ENCODE measurements around the gene PTTG1IP2.
"Not testable (repeated sequence)": the region's sequence is repeated elsewhere in the genome, so short reads cannot be mapped to it uniquely, and the experiment has no call there.

Gene PTTG1IP2

GRCh38 chr7:90461219-90461618 is 8.2 kb upstream of the PTTG1IP2 start:
- peak overlapping the region; percentile 31; the same call in 1 of the 2 replicates for H3K27ac ChIP-seq
- TF ChIP-seq, protein P1, sequence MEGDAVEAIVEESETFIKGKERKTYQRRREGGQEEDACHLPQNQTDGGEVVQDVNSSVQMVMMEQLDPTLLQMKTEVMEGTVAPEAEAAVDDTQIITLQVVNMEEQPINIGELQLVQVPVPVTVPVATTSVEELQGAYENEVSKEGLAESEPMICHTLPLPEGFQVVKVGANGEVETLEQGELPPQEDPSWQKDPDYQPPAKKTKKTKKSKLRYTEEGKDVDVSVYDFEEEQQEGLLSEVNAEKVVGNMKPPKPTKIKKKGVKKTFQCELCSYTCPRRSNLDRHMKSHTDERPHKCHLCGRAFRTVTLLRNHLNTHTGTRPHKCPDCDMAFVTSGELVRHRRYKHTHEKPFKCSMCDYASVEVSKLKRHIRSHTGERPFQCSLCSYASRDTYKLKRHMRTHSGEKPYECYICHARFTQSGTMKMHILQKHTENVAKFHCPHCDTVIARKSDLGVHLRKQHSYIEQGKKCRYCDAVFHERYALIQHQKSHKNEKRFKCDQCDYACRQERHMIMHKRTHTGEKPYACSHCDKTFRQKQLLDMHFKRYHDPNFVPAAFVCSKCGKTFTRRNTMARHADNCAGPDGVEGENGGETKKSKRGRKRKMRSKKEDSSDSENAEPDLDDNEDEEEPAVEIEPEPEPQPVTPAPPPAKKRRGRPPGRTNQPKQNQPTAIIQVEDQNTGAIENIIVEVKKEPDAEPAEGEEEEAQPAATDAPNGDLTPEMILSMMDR (conservative IDR thresholded peaks at IDR 0.05): no peak

- H3K27ac ChIP-seq: not testable (repeated sequence)
These were observed 6.2 kb upstream of the PTTG1IP2 start for GRCh38 chr7:90463151-90463628.

DNA sequence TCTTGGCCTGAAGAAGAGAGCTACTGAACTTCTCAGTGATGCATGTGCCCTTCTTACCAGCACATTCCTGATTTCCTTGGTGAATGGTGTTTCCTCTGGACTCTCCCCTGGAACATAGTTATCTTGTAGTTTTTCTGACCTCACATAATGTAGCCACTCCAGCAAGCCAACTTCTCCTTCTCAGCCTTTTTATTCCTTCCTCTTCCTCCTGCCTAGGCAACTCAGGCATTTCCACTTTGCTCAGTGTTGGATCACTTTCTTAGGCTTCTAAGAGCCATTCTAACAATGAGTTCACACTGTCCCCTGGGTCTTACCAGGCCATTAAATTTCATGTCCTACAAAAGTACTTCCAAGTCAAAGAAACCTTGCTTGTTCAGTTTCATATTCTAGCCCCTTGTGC is 3.6 kb upstream of the PTTG1IP2 start:
- H3K27ac ChIP-seq: no peak overlapping the region
- TF ChIP-seq, protein P1 (conservative IDR thresholded peaks at IDR 0.05): no peak

- no peak overlapping the region for H3K27ac ChIP-seq
- TF ChIP-seq, protein P1 (conservative IDR thresholded peaks at IDR 0.05): no peak
These were observed 3.5 kb downstream of the PTTG1IP2 start for GRCh38 chr7:90472805-90473540.

DNA sequence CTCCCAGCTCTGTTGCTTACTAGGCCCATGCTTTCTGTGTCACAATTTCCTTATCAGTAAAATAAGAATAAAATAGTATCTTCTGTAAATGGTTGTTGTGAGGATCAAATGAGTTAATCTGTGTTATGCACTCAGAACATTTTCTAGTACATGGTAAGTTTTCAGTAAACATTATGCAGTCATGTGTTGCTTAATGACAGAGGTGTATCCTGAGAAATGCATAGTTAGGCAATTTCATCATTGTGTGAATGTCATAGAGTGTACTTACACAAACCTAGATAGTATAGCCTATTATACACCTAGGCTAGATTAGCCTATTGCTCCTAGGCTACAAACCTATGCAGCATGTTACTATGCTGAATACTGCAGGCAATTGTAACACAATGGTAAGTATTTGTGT is 4.4 kb downstream of the PTTG1IP2 start:
- no peak overlapping the region for H3K27ac ChIP-seq
- TF ChIP-seq, protein P1 (conservative IDR thresholded peaks at IDR 0.05): no peak

DNA sequence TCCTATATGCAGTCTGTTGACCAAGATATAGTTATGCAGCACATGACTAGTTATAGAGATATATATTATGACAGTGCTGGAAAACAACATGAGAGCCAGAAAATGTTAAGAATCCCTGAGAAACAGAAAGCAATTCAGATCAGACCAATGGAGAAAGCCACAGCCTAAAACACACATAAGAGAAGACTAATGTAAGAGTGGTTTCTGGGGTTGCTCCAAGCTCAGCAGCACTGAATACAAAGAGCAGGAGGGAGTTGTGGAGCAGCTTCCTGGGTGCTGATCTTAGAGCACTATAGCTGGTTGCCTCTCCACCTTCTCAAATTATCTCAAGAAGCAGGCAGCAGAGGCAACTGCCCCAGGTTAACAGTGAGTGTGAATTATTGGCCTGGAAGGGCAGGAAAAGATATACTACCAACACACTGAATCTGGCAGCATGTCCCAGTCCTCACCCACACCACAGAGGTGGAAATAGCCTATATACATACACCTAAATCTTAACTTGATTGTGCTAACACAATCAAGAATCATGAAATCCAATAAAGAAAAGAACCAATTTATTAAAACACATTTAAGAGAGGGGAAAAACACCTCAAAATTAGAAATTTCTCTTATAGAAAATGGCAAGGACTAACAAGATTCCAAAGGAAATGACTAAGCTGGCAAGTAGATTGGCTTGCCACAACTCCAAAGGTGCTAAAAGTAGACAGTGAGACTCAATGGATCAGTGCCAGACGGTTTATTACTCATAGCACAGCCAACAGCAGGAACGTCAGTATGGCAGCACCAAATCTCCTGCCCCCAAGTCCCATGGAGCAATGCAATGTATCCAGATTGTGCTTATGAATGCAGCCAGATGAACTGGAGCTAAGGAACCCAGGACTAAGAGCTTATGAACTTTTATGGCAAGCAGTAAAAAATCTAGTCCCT is 5.1 kb downstream of the PTTG1IP2 start:
- no peak overlapping the region for H3K27ac ChIP-seq

GRCh38 chr7:90483251-90483650 is 13.8 kb downstream of the PTTG1IP2 start:
- no peak overlapping the region for H3K27ac ChIP-seq
- TF ChIP-seq, protein P1 (conservative IDR thresholded peaks at IDR 0.05): no peak

More for the DNA sequence above, 5.1 kb downstream of the PTTG1IP2 start:
- TF ChIP-seq, protein P1 (conservative IDR thresholded peaks at IDR 0.05): no peak
